ENCODE measurements around the gene FUT7.

The FUT7 gene

DNA sequence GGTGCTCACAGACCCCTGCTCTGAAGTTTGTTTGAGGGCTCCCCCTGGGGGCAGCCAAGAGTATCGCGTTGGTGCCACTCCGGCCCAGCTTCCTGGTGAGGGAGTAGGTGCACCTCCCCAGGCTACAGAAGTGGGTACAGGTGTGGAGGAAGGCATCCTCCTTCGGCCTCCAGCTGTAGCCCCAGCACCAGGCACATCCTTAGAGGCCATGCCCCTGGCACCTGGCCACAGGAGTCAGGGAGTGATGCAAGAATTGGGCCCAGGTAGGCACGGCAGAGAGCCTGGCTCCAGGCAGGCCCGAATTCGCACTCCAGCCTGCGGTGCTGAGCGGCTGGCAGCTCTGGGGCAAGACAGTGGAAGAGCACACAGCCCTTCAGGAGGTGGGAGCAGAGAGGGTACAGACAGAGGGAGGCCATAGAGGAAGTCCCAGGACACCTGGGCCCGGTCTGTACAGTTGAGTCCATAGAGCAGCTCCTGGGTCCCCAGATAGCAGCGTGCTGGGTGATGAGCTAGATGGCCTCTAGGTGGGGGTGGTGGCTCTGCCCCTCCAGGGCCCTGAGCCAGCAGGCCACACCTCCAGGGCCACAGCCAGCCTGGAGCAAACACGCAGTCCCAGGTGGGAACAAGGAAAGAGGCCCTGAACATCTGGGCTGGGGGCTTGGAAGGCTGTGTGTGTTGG is 36.1 kb upstream of the FUT7 start:
- H3K4me3 ChIP-seq (ENCODE audit: low read depth, low read length): no peak overlapping the region
- DNase-seq (ENCODE audit: low read depth, low spot score): no peak
- POLR2A ChIA-PET: interaction anchor here (1.1 to 1.5 kb wide), 2 partner anchors 9 to 15 kb away, joined by 3 read pairs; no protein-coding TSS in a partner anchor
- CTCF ChIA-PET: interaction anchor here (0.8 to 21.0 kb wide), 12 partner anchors 9 to 306 kb away, joined by 3 to 364 read pairs (median 12); partner anchors contain the start of genes ABCA2, ENTPD2, FUT7 and MAN1B1
- TF ChIP-seq, protein P1, sequence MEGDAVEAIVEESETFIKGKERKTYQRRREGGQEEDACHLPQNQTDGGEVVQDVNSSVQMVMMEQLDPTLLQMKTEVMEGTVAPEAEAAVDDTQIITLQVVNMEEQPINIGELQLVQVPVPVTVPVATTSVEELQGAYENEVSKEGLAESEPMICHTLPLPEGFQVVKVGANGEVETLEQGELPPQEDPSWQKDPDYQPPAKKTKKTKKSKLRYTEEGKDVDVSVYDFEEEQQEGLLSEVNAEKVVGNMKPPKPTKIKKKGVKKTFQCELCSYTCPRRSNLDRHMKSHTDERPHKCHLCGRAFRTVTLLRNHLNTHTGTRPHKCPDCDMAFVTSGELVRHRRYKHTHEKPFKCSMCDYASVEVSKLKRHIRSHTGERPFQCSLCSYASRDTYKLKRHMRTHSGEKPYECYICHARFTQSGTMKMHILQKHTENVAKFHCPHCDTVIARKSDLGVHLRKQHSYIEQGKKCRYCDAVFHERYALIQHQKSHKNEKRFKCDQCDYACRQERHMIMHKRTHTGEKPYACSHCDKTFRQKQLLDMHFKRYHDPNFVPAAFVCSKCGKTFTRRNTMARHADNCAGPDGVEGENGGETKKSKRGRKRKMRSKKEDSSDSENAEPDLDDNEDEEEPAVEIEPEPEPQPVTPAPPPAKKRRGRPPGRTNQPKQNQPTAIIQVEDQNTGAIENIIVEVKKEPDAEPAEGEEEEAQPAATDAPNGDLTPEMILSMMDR (IDR thresholded peaks at IDR 0.05; ENCODE audit: insufficient read depth, low read length, missing control alignments): peak; percentile 91

DNA sequence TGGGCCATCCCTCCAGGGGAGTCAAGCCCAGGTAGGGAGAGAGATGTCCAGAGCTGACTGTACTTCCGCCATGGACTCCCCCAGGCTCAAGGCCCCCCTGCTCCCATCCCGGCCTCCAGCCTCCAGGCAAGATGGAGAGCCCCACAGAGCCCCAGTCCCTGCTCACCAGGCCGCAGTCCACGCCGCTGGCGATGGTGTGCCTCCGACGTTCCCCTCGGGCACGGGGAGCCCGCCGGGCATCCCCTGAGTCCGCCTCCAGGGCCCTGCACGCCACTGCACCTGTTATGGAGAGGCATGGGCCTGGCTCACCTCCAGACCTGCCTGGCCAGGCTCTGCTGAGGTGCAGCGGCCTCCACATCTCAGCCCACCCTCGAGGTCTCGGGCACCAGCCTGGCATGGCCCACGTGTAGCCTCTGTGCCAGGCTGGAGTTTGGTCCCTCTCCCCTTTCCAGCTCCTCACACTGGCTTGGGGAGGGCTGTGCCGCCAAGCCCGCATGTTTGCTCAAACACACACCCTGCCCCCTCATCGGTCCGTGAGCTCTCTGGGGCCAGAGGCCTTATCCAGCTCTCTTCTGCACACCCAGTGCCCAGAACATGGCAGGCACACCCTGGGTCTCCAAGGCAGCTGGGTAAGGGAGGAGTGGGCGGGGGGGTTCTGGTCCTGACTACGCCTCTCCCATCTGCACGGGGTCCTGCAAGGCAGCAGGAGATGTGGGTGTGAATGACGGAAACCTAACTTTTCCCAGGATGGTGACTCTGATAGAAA is 34.4 kb upstream of the FUT7 start:
- ChIA-PET POLR2A (no interaction called here), CTCF (interaction anchor here (0.6 to 21.0 kb wide), 11 partner anchors 7 to 279 kb away, joined by 3 to 364 read pairs (median 18); partner anchors contain the start of genes ABCA2, ENTPD2, FUT7 and MAN1B1)
- DNase-seq (ENCODE audit: low read depth, low spot score): no peak
- TF ChIP-seq, protein P1 (IDR thresholded peaks at IDR 0.05; ENCODE audit: insufficient read depth, low read length, missing control alignments): no peak
- H3K4me3 ChIP-seq (ENCODE audit: low read depth, low read length): no peak overlapping the region

DNA sequence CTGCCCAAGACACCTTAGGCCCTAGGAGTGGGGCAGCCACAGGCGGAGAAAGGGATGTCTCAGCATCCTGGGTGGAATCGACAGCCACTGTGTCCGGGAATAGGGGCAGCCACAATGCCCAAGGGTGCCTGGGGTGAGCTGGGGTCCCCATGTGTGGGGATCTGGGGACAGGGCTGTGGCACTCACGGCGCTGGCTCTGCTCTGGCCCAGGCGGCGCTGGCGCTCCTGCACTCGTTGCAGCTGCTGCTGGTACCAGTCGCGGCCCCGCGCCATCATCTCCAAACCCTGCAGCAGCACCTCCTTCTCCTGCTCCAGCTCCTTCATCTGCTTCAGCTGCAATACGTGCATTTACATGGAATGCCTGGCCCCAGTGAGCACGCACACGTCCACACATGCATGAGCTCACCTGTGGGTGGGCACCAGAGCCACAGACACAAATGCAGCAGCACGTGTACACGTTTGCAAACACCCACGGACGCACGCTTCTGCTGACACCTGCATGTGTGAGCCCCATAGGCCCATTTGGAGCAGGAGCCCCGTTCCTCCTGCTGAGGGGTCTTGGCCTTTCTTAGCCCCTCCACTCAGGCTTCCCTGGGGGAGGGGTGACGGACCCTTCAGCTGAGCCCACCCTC is 33.6 kb upstream of the FUT7 start:
- TF ChIP-seq, protein P1 (IDR thresholded peaks at IDR 0.05; ENCODE audit: insufficient read depth, low read length, missing control alignments): no peak
- no peak overlapping the region for H3K4me3 ChIP-seq (ENCODE audit: low read depth, low read length)
- no peak for DNase-seq (ENCODE audit: low read depth, low spot score)
- ChIA-PET CTCF (interaction anchor here (1.0 to 21.0 kb wide), 10 partner anchors 6 to 278 kb away, joined by 3 to 364 read pairs (median 34); partner anchors contain the start of genes ABCA2, ENTPD2, FUT7 and MAN1B1), POLR2A (no interaction called here)

DNA sequence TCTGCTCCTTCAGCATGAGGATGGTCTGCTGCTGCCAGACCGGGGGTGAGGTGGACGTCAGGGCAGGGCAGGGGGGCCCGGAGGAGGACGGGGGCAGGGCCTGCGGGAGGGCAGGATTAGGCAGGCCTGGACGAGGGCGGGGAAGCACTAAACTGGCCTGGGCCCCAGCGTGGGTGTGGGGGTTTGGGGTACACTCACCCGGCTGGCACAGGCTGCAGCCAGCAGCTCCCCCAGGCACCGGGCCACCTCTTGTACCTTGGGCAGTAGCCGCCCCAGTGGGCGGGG is 32.9 kb upstream of the FUT7 start:
- DNase-seq (ENCODE audit: low read depth, low spot score): no peak
- CTCF ChIA-PET: interaction anchor here (1.2 to 21.0 kb wide), 16 partner anchors 8 to 287 kb away, joined by 3 to 364 read pairs (median 6); partner anchors contain the start of genes ABCA2, ENTPD2, FUT7 and MAN1B1
- POLR2A ChIA-PET: no interaction called here
- TF ChIP-seq, protein P1 (IDR thresholded peaks at IDR 0.05; ENCODE audit: insufficient read depth, low read length, missing control alignments): no peak
- H3K4me3 ChIP-seq (ENCODE audit: low read depth, low read length): no peak overlapping the region

DNA sequence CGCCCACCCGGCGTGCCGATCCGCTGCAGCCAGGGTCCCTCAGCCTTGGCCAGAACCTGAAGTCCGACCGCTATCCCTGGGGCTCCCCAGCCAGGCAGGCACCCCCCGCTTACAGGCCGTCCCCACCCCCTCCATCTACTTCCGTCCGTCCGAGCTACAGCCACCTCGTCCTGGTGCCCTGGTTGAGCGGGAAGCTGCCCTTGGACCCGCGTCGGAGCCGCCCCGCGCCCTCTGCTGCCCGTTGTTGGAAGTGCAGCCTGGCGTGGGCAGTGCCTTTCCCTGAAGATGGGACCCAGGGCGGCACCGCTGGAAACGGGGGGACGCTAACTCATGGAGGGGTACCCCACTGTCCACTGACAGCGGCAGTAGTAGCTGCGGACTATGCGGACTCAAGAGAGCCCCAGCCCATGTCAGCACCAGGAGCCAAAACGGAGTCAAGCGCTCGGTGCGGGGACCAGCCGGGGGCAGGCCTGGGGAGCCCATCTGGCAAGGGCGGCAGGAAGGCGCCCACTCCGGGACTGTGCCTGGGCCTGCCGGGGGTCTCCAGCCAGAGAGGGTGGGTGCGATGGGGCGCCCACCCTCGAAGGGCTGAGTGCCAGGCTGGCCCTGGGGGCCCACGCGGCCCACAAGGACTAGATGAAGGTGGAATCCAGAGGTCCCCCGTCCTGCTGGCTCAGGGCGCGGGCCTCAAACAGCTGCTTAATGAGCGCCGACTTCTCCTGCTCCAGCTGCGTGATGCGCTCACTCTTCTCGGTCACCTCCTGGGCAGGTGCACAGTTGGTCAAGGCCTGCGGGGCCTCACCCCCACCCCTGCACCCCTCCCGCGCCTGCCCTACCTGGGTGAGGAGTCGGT is 32.4 kb upstream of the FUT7 start:
- TF ChIP-seq, protein P1 (IDR thresholded peaks at IDR 0.05; ENCODE audit: insufficient read depth, low read length, missing control alignments): peak; percentile 98
- DNase-seq (ENCODE audit: low read depth, low spot score): no peak
- H3K4me3 ChIP-seq (ENCODE audit: low read depth, low read length): no peak overlapping the region
- CTCF ChIA-PET: interaction anchor here (0.7 to 21.0 kb wide), 21 partner anchors 8 to 286 kb away, joined by 3 to 364 read pairs (median 4); partner anchors contain the start of genes ABCA2, ENTPD2, FUT7 and MAN1B1
- POLR2A ChIA-PET: interaction anchor here (0.6 kb wide), 1 partner anchor 141 kb away, joined by 4 read pairs; the partner anchor contains the start of gene TMEM203
